Stomach (tissue), 9 donors: ENCODE measurements around the gene CCDC63. TPM values are rescaled to one million over a fixed set of nuclear protein-coding genes. Genes with fewer than 3 reads are reported as not detected.

Experiments
- DNase-seq, 2 donors: peaks; one replicate each; pipeline versions ENCODE4 v3.0.0 to v3.0.0-alpha.2; 2013 to 2019
- H3K27ac ChIP-seq, 5 donors: fragments of 200-600 bp in 4 of 5; sonication (generic) in 4 of 5; one replicate each; pipeline ENCODE4 v1.5.1; 2013 to 2019; ENCODE audit warnings: mild to moderate bottlenecking in 1 of 5, moderate library complexity in 1 of 5
- H3K27me3 ChIP-seq, 3 donors: fragments of 200-600 bp; sonication (generic); one replicate each; pipeline ENCODE4 v1.5.1; 2017 to 2019; ENCODE audit warnings: mixed run types in 1 of 3
- H3K36me3 ChIP-seq, 4 donors: fragments of 200-600 bp; sonication (generic); 1 replicate in 3 of 4; 2 replicates in 1 of 4; pipeline ENCODE4 v1.5.1; 2016 to 2019
- H3K4me1 ChIP-seq, 4 donors: fragments of 200-600 bp; sonication (generic); one replicate each; pipeline ENCODE4 v1.5.1; 2016 to 2019
- H3K4me3 ChIP-seq, 4 donors: fragments of 200-600 bp; sonication (generic) in 3 of 4; one replicate each; pipeline ENCODE4 v1.5.1; 2016 to 2019; ENCODE audit warnings: mild to moderate bottlenecking in 1 of 4
- H3K9me3 ChIP-seq, 4 donors: fragments of 200-600 bp; sonication (generic); one replicate each; pipeline ENCODE4 v1.5.1; 2016 to 2019
- CTCF ChIP-seq, 7 experiments: fragments of 450-650 bp in 4 of 7; fragments of 200-600 bp in 3 of 7; sonication (generic) in 3 of 7; IDR thresholded peaks; one replicate each; pipeline ENCODE4 v1.5.1; 2016 to 2019; ENCODE audit warnings: antibody characterized with exemption in 7 of 7, control low read depth in 2 of 7, mild to moderate bottlenecking in 1 of 7
- EP300 ChIP-seq: sonication (generic); formaldehyde crosslinking; IDR thresholded peaks from one replicate; pipeline ENCODE4 v1.6.1; 2017; ENCODE audit warnings: antibody characterized with exemption
- POLR2A ChIP-seq, 4 donors: fragments of 450-650 bp; IDR thresholded peaks; one replicate each; pipeline ENCODE4 v1.6.1; 2016; ENCODE audit warnings: antibody characterized with exemption in 4 of 4, control low read depth in 2 of 4, mild to moderate bottlenecking in 1 of 4, moderate library complexity in 1 of 4
- POLR2AphosphoS5 ChIP-seq, 3 donors: sonication (generic); formaldehyde crosslinking; IDR thresholded peaks; one replicate each; pipeline ENCODE4 v1.6.1; 2016; ENCODE audit warnings: antibody characterized with exemption in 3 of 3
- WGBS, 5 donors: extraction: QIAGEN DNeasy Blood & Tissue Kit in 3 of 5; methylation state at CpG; one replicate each; pipeline versions ENCODE4 v1.1.5 to v1.1.7; 2013 to 2018; 5-methylcytosine and 5-hydroxymethylcytosine counted together
- intact Hi-C: fragments of 100-400 bp; cut with DNase I; formaldehyde crosslinking; loops from one replicate; pipeline ENCODE4 v1.15.1; 2023; ENCODE audit warnings: low total_unique reads
- polyA plus RNA-seq, 3 donors: library from polyadenylated mRNA; stranded (reverse); fragments of 200-250 nt; gene quantifications; one replicate each; pipeline ENCODE4 v1.2.3, GENCODE V29; 2013
- total RNA-seq, 5 donors: library from RNA; depleted of rRNA; stranded (reverse); fragments of >200 nt; gene quantifications; one replicate each; pipeline versions ENCODE4 v1.1.0 to v1.2.3, GENCODE V29; 2014 to 2016
- donor health status: healthy with polysubstance abuse.
- donor health status: Bipolar disorder and iron deficiency.
- donor health status: healthy.

Gene CCDC63
- total and polyA plus RNA-seq, 8 donors, result not detected

- Histone ChIP-seq H3K4me3 (no peak overlapping the region), H3K4me1 (no peaks in the 10 kb centered on the region), H3K9me3 (no peaks in the 10 kb centered on the region), H3K27ac (no peak overlapping the region), H3K27me3 (no peaks in the 10 kb centered on the region), H3K36me3 (no peaks in the 10 kb centered on the region)
- 79 to 94% (median 86%) methylated on average over 2 of the region's 2 CpGs for WGBS, 5 donors
- TF ChIP-seq POLR2AphosphoS5 (IDR thresholded peaks at IDR 0.05) (no peak), POLR2A (IDR thresholded peaks at IDR 0.05) (no peak), CTCF (IDR thresholded peaks at IDR 0.05) (no peak), EP300 (no peak)
- DNase-seq, result no peak
- intact Hi-C loops, result no loop called here
Observed at GRCh38 chr12:110880651-110881050, 33.9 kb downstream of the CCDC63 start.

- no peak for TF ChIP-seq CTCF (IDR thresholded peaks at IDR 0.05)
- no peak for TF ChIP-seq POLR2AphosphoS5 (IDR thresholded peaks at IDR 0.05)
- TF ChIP-seq EP300, result no peak
- no peak for TF ChIP-seq POLR2A (IDR thresholded peaks at IDR 0.05)
- Histone ChIP-seq H3K36me3 (no peaks in the 10 kb centered on the region), H3K4me1 (peaks cover 0 to 5% (median 2%) of the 10 kb centered on the region in 4 donors), H3K27ac (no peak overlapping the region), H3K4me3 (no peak overlapping the region), H3K9me3 (no peaks in the 10 kb centered on the region), H3K27me3 (no peaks in the 10 kb centered on the region)
- WGBS, 5 donors, result 81 to 87% (median 86%) methylated on average over 4 of the region's 4 CpGs
- intact Hi-C loops, result no loop called here
- no peak for DNase-seq
Observed at GRCh38 chr12:110883251-110883650, 36.5 kb downstream of the CCDC63 start.

DNA sequence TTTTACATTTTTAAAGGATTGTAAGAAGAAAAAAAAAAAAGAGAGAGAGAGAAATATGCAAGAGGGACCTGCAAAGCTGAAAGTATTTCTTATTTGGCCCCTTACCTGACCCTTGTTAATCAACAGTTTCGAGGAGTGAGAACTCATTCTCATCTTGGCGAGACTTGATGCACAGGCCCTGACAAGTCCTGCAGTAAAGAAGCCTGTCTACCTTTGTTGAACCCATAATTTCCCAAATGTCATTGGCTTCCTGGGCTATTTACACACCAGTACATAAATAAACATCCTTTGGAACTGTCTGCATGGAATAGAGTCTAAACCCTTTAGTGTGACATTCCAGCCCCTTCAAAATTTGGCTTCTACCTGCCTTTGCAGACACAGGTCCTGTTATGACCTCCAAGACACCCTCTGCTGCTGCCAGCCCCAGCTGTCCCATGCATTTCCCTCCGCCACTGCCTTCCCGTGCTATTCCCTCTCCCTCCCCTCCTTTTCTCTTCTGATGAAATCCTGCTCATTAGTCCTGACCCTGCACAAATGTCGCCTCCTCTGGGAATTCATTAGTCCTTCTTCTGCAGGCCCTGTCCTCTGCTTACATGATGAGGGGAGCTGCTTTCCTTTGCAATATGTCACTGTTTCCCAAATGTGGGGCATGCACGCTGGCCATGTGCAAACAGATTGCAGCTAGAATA is 38.5 kb downstream of the CCDC63 start:
- Histone ChIP-seq H3K27me3 (no peaks in the 10 kb centered on the region), H3K4me3 (no peak overlapping the region), H3K9me3 (no peaks in the 10 kb centered on the region), H3K27ac (no peak overlapping the region), H3K36me3 (no peaks in the 10 kb centered on the region), H3K4me1 (peaks cover 0 to 5% (median 2%) of the 10 kb centered on the region in 4 donors)
- intact Hi-C loops, result no loop called here
- TF ChIP-seq CTCF (IDR thresholded peaks at IDR 0.05) (no peak), POLR2AphosphoS5 (IDR thresholded peaks at IDR 0.05) (no peak), EP300 (no peak), POLR2A (IDR thresholded peaks at IDR 0.05) (no peak)
- no peak for DNase-seq
- 66 to 73% (median 69%) methylated on average over 6 of the region's 6 CpGs for WGBS, 5 donors

GRCh38 chr12:110888256-110888991 is 41.6 kb downstream of the CCDC63 start:
- Histone ChIP-seq H3K27me3 (peaks cover 0 to 4% (median 0%) of the 10 kb centered on the region in 3 donors), H3K4me3 (peak overlapping the region; percentile 44 to 56 (median 52)), H3K27ac (peak overlapping the region in 2 of 5 donors; percentile 47 to 75), H3K36me3 (no peaks in the 10 kb centered on the region), H3K9me3 (no peaks in the 10 kb centered on the region), H3K4me1 (peaks cover 0 to 5% (median 2%) of the 10 kb centered on the region in 4 donors)
- DNase-seq, result no peak
- TF ChIP-seq CTCF (IDR thresholded peaks at IDR 0.05) (peak in 1 of 7 experiments; percentile 3), POLR2AphosphoS5 (IDR thresholded peaks at IDR 0.05) (no peak)
- 32 to 43% (median 36%) methylated on average over 4 to 5 of the region's 5 CpGs for WGBS, 5 donors
- intact Hi-C loops, result no loop called here
